KMS-11 (cell line): Measurements from ENCODE around the gene WBP11.
"Not testable (repeated sequence)": the region's sequence is repeated elsewhere in the genome, so short reads cannot be mapped to it uniquely, and the experiment has no call there.

Experiments used
- H2AFZ ChIP-seq: fragments of 200-600 bp; sonication (generic); 2 replicates; pipeline ENCODE4 v1.6.1; 2016; ENCODE audit warnings: antibody characterized with exemption, mixed run types, low read depth
- H3K27ac ChIP-seq: fragments of 200-600 bp; sonication (generic); 2 replicates; pipeline ENCODE4 v1.6.1; 2016; ENCODE audit warnings: mild to moderate bottlenecking, mixed run types
- H3K27me3 ChIP-seq: fragments of 200-600 bp; sonication (generic); 2 replicates; pipeline ENCODE4 v1.6.1; 2017; ENCODE audit warnings: mild to moderate bottlenecking, low read depth, mixed run types, moderate library complexity; ENCODE audit not compliant: insufficient read depth
- H3K36me3 ChIP-seq: fragments of 200-600 bp; sonication (generic); 2 replicates; pipeline ENCODE4 v1.6.1; 2017; ENCODE audit warnings: mild to moderate bottlenecking, mixed run types; ENCODE audit not compliant: insufficient read depth
- H3K4me1 ChIP-seq: fragments of 200-600 bp; sonication (generic); 2 replicates; pipeline ENCODE4 v1.6.1; 2016; ENCODE audit warnings: mild to moderate bottlenecking, low read depth, mixed run types; ENCODE audit not compliant: poor library complexity, severe bottlenecking
- H3K4me2 ChIP-seq: fragments of 200-600 bp; sonication (generic); 2 replicates; pipeline ENCODE4 v1.7.0; 2016; ENCODE audit warnings: mild to moderate bottlenecking, mixed run types
- H3K4me3 ChIP-seq: fragments of 200-600 bp; sonication (generic); IDR thresholded peaks from 2 replicates; pipeline ENCODE4 v1.6.1; 2017; ENCODE audit warnings: low read depth, low read length, mixed read lengths; ENCODE audit not compliant: insufficient read depth
- H3K79me2 ChIP-seq: fragments of 200-600 bp; sonication (generic); 2 replicates; pipeline ENCODE4 v1.6.1; 2016; ENCODE audit warnings: low read depth, mixed run types; ENCODE audit not compliant: insufficient read depth
- H3K9ac ChIP-seq: fragments of 200-600 bp; sonication (generic); 2 replicates; pipeline ENCODE4 v1.6.1; 2016; ENCODE audit warnings: mild to moderate bottlenecking, mixed run types
- H4K20me1 ChIP-seq: fragments of 200-600 bp; sonication (generic); 2 replicates; pipeline ENCODE4 v1.6.1; 2016; ENCODE audit warnings: mild to moderate bottlenecking, mixed run types; ENCODE audit not compliant: insufficient read depth
- CTCF ChIP-seq: fragments of 200-600 bp; sonication (generic); conservative IDR thresholded peaks from 2 replicates; pipeline ENCODE4 v1.6.1; 2017; ENCODE audit warnings: low read depth, mild to moderate bottlenecking, antibody characterized with exemption, low read length, moderate library complexity, mixed read lengths

Gene WBP11

GRCh38 chr12:14751986-14752385, 51.3 kb downstream of the WBP11 start:
- no peak overlapping the region for H3K9ac ChIP-seq
- no peaks in the 10 kb centered on the region for H4K20me1 ChIP-seq
- no peaks in the 10 kb centered on the region for H3K79me2 ChIP-seq
- no peaks in the 10 kb centered on the region for H3K27me3 ChIP-seq
- no peak for TF ChIP-seq CTCF
- no peak overlapping the region for H2AFZ ChIP-seq
- H3K36me3 ChIP-seq, result no peaks in the 10 kb centered on the region
- no peak overlapping the region for H3K4me3 ChIP-seq
- H3K4me1 ChIP-seq, result no peaks in the 10 kb centered on the region
- H3K27ac ChIP-seq, result no peak overlapping the region
- H3K4me2 ChIP-seq, result no peak overlapping the region

GRCh38 chr12:14743061-14743460, 60.2 kb downstream of the WBP11 start:
- Histone ChIP-seq H3K79me2 (no peaks in the 10 kb centered on the region), H3K27me3 (no peaks in the 10 kb centered on the region), H3K4me3 (no peak overlapping the region), H2AFZ (no peak overlapping the region), H3K4me1 (no peaks in the 10 kb centered on the region), H3K9ac (no peak overlapping the region), H4K20me1 (no peaks in the 10 kb centered on the region), H3K4me2 (no peak overlapping the region), H3K36me3 (no peaks in the 10 kb centered on the region), H3K27ac (no peak overlapping the region)
- no peak for TF ChIP-seq CTCF

- Histone ChIP-seq H3K9ac (no peak overlapping the region), H3K27ac (no peak overlapping the region), H4K20me1 (no peaks in the 10 kb centered on the region), H3K4me1 (no peaks in the 10 kb centered on the region), H3K4me3 (no peak overlapping the region), H3K27me3 (no peaks in the 10 kb centered on the region), H3K4me2 (no peak overlapping the region), H3K79me2 (no peaks in the 10 kb centered on the region), H2AFZ (no peak overlapping the region), H3K36me3 (no peaks in the 10 kb centered on the region)
- no peak for TF ChIP-seq CTCF
Measured at GRCh38 chr12:14741942-14742341, 61.3 kb downstream of the WBP11 start.

GRCh38 chr12:14741153-14741552, 62.1 kb downstream of the WBP11 start:
- H3K27ac ChIP-seq, result no peak overlapping the region
- no peaks in the 10 kb centered on the region for H3K79me2 ChIP-seq
- TF ChIP-seq CTCF, result no peak
- no peaks in the 10 kb centered on the region for H3K36me3 ChIP-seq
- H4K20me1 ChIP-seq, result no peaks in the 10 kb centered on the region
- no peak overlapping the region for H3K4me2 ChIP-seq
- H2AFZ ChIP-seq, result no peak overlapping the region
- no peaks in the 10 kb centered on the region for H3K27me3 ChIP-seq
- H3K4me3 ChIP-seq, result no peak overlapping the region
- H3K4me1 ChIP-seq, result no peaks in the 10 kb centered on the region
- H3K9ac ChIP-seq, result no peak overlapping the region

- H3K36me3 ChIP-seq, H3K27ac ChIP-seq, H3K27me3 ChIP-seq, H3K79me2 ChIP-seq, H2AFZ ChIP-seq, H3K9ac ChIP-seq, H3K4me3 ChIP-seq, H4K20me1 ChIP-seq, H3K4me2 ChIP-seq, H3K4me1 ChIP-seq: not testable (repeated sequence)
Measured at GRCh38 chr12:14736441-14736840, 66.8 kb downstream of the WBP11 start.
